Cardiac muscle cell (in vitro differentiated cells and primary cell): ENCODE data around the gene SPATA2. TPM values are rescaled to one million over a fixed set of nuclear protein-coding genes. Genes with fewer than 3 reads are reported as not detected.

ENCODE experiments used
- DNase-seq, 2 donors: peaks; one replicate each; pipeline versions ENCODE4 v3.0.0 to v3.0.0-alpha.2; 2010 to 2017; ENCODE audit warnings: low read depth in 1 of 2, low spot score in 1 of 2
- H3K27ac ChIP-seq: fragments of 200-600 bp; sonication (generic); 2 replicates; pipeline ENCODE4 v1.5.1; 2016
- H3K27me3 ChIP-seq: fragments of 200-600 bp; sonication (generic); 2 replicates; pipeline ENCODE4 v1.6.0; 2016; ENCODE audit warnings: control low read depth
- H3K36me3 ChIP-seq: fragments of 200-600 bp; sonication (generic); 2 replicates; pipeline ENCODE4 v1.5.1; 2016; ENCODE audit warnings: control low read depth
- H3K4me1 ChIP-seq: fragments of 200-600 bp; sonication (generic); 2 replicates; pipeline ENCODE4 v1.8.1; 2017; ENCODE audit warnings: low read depth, mild to moderate bottlenecking, mixed run types
- H3K4me3 ChIP-seq: fragments of 200-600 bp; sonication (generic); 2 replicates; pipeline ENCODE4 v1.5.1; 2016; ENCODE audit warnings: mild to moderate bottlenecking
- H3K9me3 ChIP-seq: fragments of 200-600 bp; sonication (generic); 2 replicates; pipeline ENCODE4 v1.5.1; 2017; ENCODE audit warnings: low read depth, mild to moderate bottlenecking, control low read depth
- polyA plus RNA-seq: library from polyadenylated mRNA; unstranded; fragments of >200 nt; fragmentation: Nextera tagmentation; extraction: Ambion mirVana; gene quantifications from 2 replicates; pipeline ENCODE4 v1.2.1, GENCODE V29; 2016
- total RNA-seq: library from RNA; depleted of rRNA; stranded (reverse); fragments of >200 nt; gene quantifications from 2 replicates; pipeline ENCODE4 v1.2.3, GENCODE V29; 2016
- TF ChIP-seq, protein P1 (sequence below): IDR thresholded peaks from 2 replicates; pipeline ENCODE4 v1.5.1; 2012; ENCODE audit warnings: low read depth, mild to moderate bottlenecking, low read length

Gene SPATA2
- total and polyA plus RNA-seq, 2 experiments from 2014 or later, result 6.0 to 9.4 TPM

- DNase-seq, result no peak
- Histone ChIP-seq H3K4me3 (no peak overlapping the region), H3K27ac (no peak overlapping the region), H3K27me3 (no peaks in the 10 kb centered on the region), H3K9me3 (no peaks in the 10 kb centered on the region), H3K4me1 (peaks cover 14% of the 10 kb centered on the region), H3K36me3 (peaks cover 21% of the 10 kb centered on the region)
- TF ChIP-seq, protein P1, sequence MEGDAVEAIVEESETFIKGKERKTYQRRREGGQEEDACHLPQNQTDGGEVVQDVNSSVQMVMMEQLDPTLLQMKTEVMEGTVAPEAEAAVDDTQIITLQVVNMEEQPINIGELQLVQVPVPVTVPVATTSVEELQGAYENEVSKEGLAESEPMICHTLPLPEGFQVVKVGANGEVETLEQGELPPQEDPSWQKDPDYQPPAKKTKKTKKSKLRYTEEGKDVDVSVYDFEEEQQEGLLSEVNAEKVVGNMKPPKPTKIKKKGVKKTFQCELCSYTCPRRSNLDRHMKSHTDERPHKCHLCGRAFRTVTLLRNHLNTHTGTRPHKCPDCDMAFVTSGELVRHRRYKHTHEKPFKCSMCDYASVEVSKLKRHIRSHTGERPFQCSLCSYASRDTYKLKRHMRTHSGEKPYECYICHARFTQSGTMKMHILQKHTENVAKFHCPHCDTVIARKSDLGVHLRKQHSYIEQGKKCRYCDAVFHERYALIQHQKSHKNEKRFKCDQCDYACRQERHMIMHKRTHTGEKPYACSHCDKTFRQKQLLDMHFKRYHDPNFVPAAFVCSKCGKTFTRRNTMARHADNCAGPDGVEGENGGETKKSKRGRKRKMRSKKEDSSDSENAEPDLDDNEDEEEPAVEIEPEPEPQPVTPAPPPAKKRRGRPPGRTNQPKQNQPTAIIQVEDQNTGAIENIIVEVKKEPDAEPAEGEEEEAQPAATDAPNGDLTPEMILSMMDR, result no peak
Measured at GRCh38 chr20:49908258-49908565, 7.1 kb downstream of the SPATA2 start.

GRCh38 chr20:49907405-49908257 is 7.7 kb downstream of the SPATA2 start:
- Histone ChIP-seq H3K27ac (no peak overlapping the region), H3K4me1 (peaks cover 14% of the 10 kb centered on the region), H3K27me3 (no peaks in the 10 kb centered on the region), H3K36me3 (peaks cover 22% of the 10 kb centered on the region), H3K9me3 (no peaks in the 10 kb centered on the region), H3K4me3 (no peak overlapping the region)
- no peak for DNase-seq
- TF ChIP-seq, protein P1, result no peak

GRCh38 chr20:49906615-49907154 is 8.6 kb downstream of the SPATA2 start:
- no peak overlapping the region for H3K4me3 ChIP-seq
- H3K27me3 ChIP-seq, result no peaks in the 10 kb centered on the region
- H3K9me3 ChIP-seq, result no peaks in the 10 kb centered on the region
- no peak for DNase-seq
- H3K27ac ChIP-seq, result no peak overlapping the region
- H3K36me3 ChIP-seq, result peaks cover 22% of the 10 kb centered on the region
- peaks cover 14% of the 10 kb centered on the region for H3K4me1 ChIP-seq
- TF ChIP-seq, protein P1, result no peak

- H3K4me3 ChIP-seq, result no peak overlapping the region
- H3K36me3 ChIP-seq, result peaks cover 22% of the 10 kb centered on the region
- TF ChIP-seq, protein P1, result no peak
- no peak overlapping the region for H3K27ac ChIP-seq
- peaks cover 14% of the 10 kb centered on the region for H3K4me1 ChIP-seq
- H3K27me3 ChIP-seq, result no peaks in the 10 kb centered on the region
- no peaks in the 10 kb centered on the region for H3K9me3 ChIP-seq
- no peak for DNase-seq
Measured at GRCh38 chr20:49906101-49906604, 9.2 kb downstream of the SPATA2 start.

GRCh38 chr20:49905415-49906091 is 9.8 kb downstream of the SPATA2 start:
- no peak overlapping the region for H3K4me3 ChIP-seq
- DNase-seq, result no peak
- no peaks in the 10 kb centered on the region for H3K27me3 ChIP-seq
- peaks cover 12% of the 10 kb centered on the region for H3K4me1 ChIP-seq
- no peak overlapping the region for H3K27ac ChIP-seq
- H3K36me3 ChIP-seq, result peaks cover 22% of the 10 kb centered on the region
- TF ChIP-seq, protein P1, result no peak
- H3K9me3 ChIP-seq, result no peaks in the 10 kb centered on the region
